HG03565 (cell line): ENCODE measurements around the gene KRT3.

Experiments used
- ATAC-seq: cut with Tn5 transposase; IDR thresholded peaks from one replicate; pipeline ENCODE4 v1.9.1; 2021; ENCODE audit warnings: mild to moderate bottlenecking, moderate library complexity; ENCODE audit not compliant: unreplicated experiment

The KRT3 gene

GRCh38 chr12:52795694-52796428, at the start of gene KRT3:
TSS of gene KRT3 (minus strand) at chr12:52796117. CDS start at chr12:52796042, 75 bp downstream.
- no peak for ATAC-seq

- ATAC-seq: no peak
Measured at GRCh38 chr12:52844386-52844785, 48.5 kb upstream of the KRT3 start.

- ATAC-seq: no peak
Measured at GRCh38 chr12:52839436-52840105, 43.7 kb upstream of the KRT3 start.

- no peak for ATAC-seq
Measured at GRCh38 chr12:52838609-52839435, 42.9 kb upstream of the KRT3 start.

- ATAC-seq: no peak
Measured at GRCh38 chr12:52837781-52838608, 42.1 kb upstream of the KRT3 start.

- ATAC-seq: no peak
Measured at GRCh38 chr12:52837413-52837741, 41.5 kb upstream of the KRT3 start.

- ATAC-seq: no peak
Measured at GRCh38 chr12:52836491-52837412, 40.8 kb upstream of the KRT3 start.

- ATAC-seq: no peak
Measured at GRCh38 chr12:52836042-52836466, 40.1 kb upstream of the KRT3 start.

GRCh38 chr12:52835271-52836041, 39.5 kb upstream of the KRT3 start:
- no peak for ATAC-seq

- no peak for ATAC-seq
Measured at GRCh38 chr12:52834727-52835001, 38.7 kb upstream of the KRT3 start.

GRCh38 chr12:52833922-52834726, 38.2 kb upstream of the KRT3 start, which contains the start of gene KRT79:
TSS of gene KRT79 (minus strand) at chr12:52834311. CDS start at chr12:52834260, 51 bp downstream.
- ATAC-seq: no peak

- ATAC-seq: no peak
Measured at GRCh38 chr12:52832985-52833905, 37.3 kb upstream of the KRT3 start.

GRCh38 chr12:52832451-52832850, 36.5 kb upstream of the KRT3 start:
- ATAC-seq: no peak

- ATAC-seq: no peak
Measured at GRCh38 chr12:52831251-52831650, 35.3 kb upstream of the KRT3 start.

- ATAC-seq: no peak
Measured at GRCh38 chr12:52829986-52830770, 34.3 kb upstream of the KRT3 start.

GRCh38 chr12:52828591-52829021, 32.7 kb upstream of the KRT3 start:
- no peak for ATAC-seq
